Sigmoid colon (tissue), 7 donors: Measurements from ENCODE around the gene VEGFA. TPM values are rescaled to one million over a fixed set of nuclear protein-coding genes. Genes with fewer than 3 reads are reported as not detected.

ENCODE experiments used
- DNase-seq: peaks from one replicate; pipeline ENCODE4 v3.0.0-alpha.2; 2019
- H3K27ac ChIP-seq, 4 donors: fragments of 200-600 bp; sonication (generic); one replicate each; pipeline ENCODE4 v1.5.1; 2016 to 2019; ENCODE audit warnings: mild to moderate bottlenecking in 1 of 4
- H3K27me3 ChIP-seq, 3 donors: fragments of 200-600 bp; sonication (generic); one replicate each; pipeline ENCODE4 v1.5.1; 2019; ENCODE audit warnings: mild to moderate bottlenecking in 1 of 3
- H3K36me3 ChIP-seq, 4 donors: fragments of 200-600 bp; sonication (generic); one replicate each; pipeline ENCODE4 v1.5.1; 2016 to 2019
- H3K4me1 ChIP-seq, 4 donors: fragments of 200-600 bp; sonication (generic); one replicate each; pipeline ENCODE4 v1.5.1; 2017 to 2019
- H3K4me3 ChIP-seq, 4 donors: fragments of 200-600 bp; sonication (generic); one replicate each; pipeline ENCODE4 v1.5.1; 2017 to 2019; ENCODE audit warnings: mild to moderate bottlenecking in 2 of 4, moderate library complexity in 1 of 4
- H3K9me3 ChIP-seq, 4 donors: fragments of 200-600 bp in 3 of 4; sonication (generic) in 3 of 4; one replicate each; pipeline versions ENCODE4 v1.5.1 to v1.6.1; 2013 to 2019
- EP300 ChIP-seq, 4 donors: sonication (generic); formaldehyde crosslinking; IDR thresholded peaks; one replicate each; pipeline ENCODE4 v1.6.1; 2017; ENCODE audit warnings: antibody characterized with exemption in 4 of 4
- POLR2A ChIP-seq, 2 donors: fragments of 450-650 bp; IDR thresholded peaks; one replicate each; pipeline ENCODE4 v1.6.1; 2016; ENCODE audit warnings: antibody characterized with exemption in 2 of 2, mild to moderate bottlenecking in 2 of 2, moderate library complexity in 2 of 2
- POLR2AphosphoS5 ChIP-seq, 4 donors: sonication (generic); formaldehyde crosslinking; IDR thresholded peaks; one replicate each; pipeline ENCODE4 v1.6.1; 2017; ENCODE audit warnings: antibody characterized with exemption in 4 of 4
- WGBS, 2 donors: extraction: QIAGEN DNeasy Blood & Tissue Kit; methylation state at CpG; one replicate each; pipeline ENCODE4 v1.1.7; 2013; 5-methylcytosine and 5-hydroxymethylcytosine counted together
- intact Hi-C: fragments of 100-400 bp; cut with DNase I; formaldehyde crosslinking; loops from one replicate; pipeline ENCODE4 v1.15.1; 2023
- polyA plus RNA-seq, 3 donors: library from polyadenylated mRNA; stranded (reverse); fragments of 200-250 nt; gene quantifications; one replicate each; pipeline ENCODE4 v1.2.3, GENCODE V29; 2013
- total RNA-seq, 4 donors: library from RNA; depleted of rRNA; stranded (reverse); fragments of >200 nt; gene quantifications; one replicate each; pipeline ENCODE4 v1.1.0, GENCODE V29; 2016
- TF ChIP-seq, protein P1 (sequence below), 4 experiments: fragments of 450-650 bp in 3 of 4; fragments of 200-600 bp in 1 of 4; IDR thresholded peaks; one replicate each; pipeline ENCODE4 v1.5.1; 2016 to 2019; ENCODE audit warnings: antibody characterized with exemption in 4 of 4, mild to moderate bottlenecking in 3 of 4, moderate library complexity in 2 of 4
- donor health status: healthy with polysubstance abuse.
- donor health status: Bipolar disorder and iron deficiency.
- donor health status: healthy.

Gene VEGFA
- total and polyA plus RNA-seq, 7 donors: 11.1 to 111 (median 34.2) TPM

- TF ChIP-seq POLR2AphosphoS5 (IDR thresholded peaks at IDR 0.05) (no peak), EP300 (IDR thresholded peaks at IDR 0.05) (no peak), POLR2A (IDR thresholded peaks at IDR 0.05) (no peak)
- TF ChIP-seq, protein P1, sequence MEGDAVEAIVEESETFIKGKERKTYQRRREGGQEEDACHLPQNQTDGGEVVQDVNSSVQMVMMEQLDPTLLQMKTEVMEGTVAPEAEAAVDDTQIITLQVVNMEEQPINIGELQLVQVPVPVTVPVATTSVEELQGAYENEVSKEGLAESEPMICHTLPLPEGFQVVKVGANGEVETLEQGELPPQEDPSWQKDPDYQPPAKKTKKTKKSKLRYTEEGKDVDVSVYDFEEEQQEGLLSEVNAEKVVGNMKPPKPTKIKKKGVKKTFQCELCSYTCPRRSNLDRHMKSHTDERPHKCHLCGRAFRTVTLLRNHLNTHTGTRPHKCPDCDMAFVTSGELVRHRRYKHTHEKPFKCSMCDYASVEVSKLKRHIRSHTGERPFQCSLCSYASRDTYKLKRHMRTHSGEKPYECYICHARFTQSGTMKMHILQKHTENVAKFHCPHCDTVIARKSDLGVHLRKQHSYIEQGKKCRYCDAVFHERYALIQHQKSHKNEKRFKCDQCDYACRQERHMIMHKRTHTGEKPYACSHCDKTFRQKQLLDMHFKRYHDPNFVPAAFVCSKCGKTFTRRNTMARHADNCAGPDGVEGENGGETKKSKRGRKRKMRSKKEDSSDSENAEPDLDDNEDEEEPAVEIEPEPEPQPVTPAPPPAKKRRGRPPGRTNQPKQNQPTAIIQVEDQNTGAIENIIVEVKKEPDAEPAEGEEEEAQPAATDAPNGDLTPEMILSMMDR (IDR thresholded peaks at IDR 0.05): no peak
- no peaks in the 10 kb centered on the region for H3K4me1 ChIP-seq
- no peaks in the 10 kb centered on the region for H3K9me3 ChIP-seq
- H3K36me3 ChIP-seq: no peaks in the 10 kb centered on the region
- no peak overlapping the region for H3K27ac ChIP-seq
- WGBS, 2 donors: 56 to 59% methylated on average over 2 of the region's 2 CpGs
- no peaks in the 10 kb centered on the region for H3K27me3 ChIP-seq
- peak; percentile 29 for DNase-seq
- intact Hi-C loops: no loop called here
- no peak overlapping the region for H3K4me3 ChIP-seq
Observed at GRCh38 chr6:43724354-43724753, 45.7 kb upstream of the VEGFA start.

GRCh38 chr6:43724914-43725642 is 44.9 kb upstream of the VEGFA start:
- DNase-seq: peak; percentile 88
- peaks cover 0 to 5% (median 0%) of the 10 kb centered on the region in 4 donors for H3K9me3 ChIP-seq
- no peak overlapping the region for H3K27ac ChIP-seq
- no peaks in the 10 kb centered on the region for H3K27me3 ChIP-seq
- intact Hi-C loops: no loop called here
- 9 to 19% methylated on average over 17 of the region's 17 CpGs for WGBS, 2 donors
- TF ChIP-seq POLR2AphosphoS5 (IDR thresholded peaks at IDR 0.05) (peak in 3 of 4 donors; percentile 13 to 65 (median 41)), POLR2A (IDR thresholded peaks at IDR 0.05) (peak in 1 of 2 donors; percentile 33), EP300 (IDR thresholded peaks at IDR 0.05) (peak in 1 of 4 donors; percentile 55)
- TF ChIP-seq, protein P1 (IDR thresholded peaks at IDR 0.05): no peak
- H3K4me3 ChIP-seq: no peak overlapping the region
- H3K36me3 ChIP-seq: no peaks in the 10 kb centered on the region
- no peaks in the 10 kb centered on the region for H3K4me1 ChIP-seq

DNA sequence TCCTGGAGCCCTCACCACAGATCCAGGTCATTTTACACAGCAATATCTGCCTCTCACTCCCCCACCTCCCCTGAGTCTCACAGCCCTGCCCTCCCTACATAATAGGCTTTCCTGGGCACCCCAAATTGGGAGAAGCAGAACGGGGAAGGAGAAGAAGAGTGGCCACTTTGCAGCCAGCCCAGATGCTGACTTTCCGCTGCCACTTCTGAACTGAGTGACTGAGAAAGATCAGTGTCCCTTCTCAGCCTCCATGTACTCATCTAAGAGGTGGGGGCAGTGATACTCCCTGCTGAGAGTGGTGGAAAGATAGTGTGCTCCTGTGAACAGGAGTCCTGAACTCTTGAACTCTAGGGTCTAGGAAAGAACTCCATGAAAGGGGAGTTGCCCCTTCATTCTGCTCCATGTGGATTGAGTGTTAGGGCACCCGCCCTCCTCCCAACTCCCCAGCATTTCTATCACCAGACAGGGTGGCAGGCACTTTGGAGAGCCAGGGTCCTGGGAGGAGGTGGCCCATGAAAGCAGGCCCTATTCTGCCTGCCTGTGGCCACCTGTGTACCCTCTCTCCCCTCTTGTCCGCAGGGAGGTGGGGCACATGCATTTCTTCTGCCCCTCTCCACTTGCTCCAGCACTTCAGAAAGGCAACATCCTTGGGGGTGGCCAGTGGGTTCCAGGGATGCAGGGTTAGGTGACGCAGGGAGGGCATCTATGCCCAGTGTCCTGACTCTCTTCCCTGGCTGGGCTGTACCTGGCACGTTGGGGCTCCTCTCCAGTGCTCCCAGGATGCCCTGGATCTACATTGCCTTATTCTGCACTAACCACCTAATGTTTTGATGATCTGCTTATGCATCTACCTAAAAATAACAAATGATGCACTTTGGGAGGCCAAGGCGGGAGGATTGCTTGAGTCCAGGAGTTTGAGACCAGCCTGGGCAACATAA is 44.1 kb upstream of the VEGFA start:
- H3K9me3 ChIP-seq: peaks cover 0 to 11% (median 0%) of the 10 kb centered on the region in 4 donors
- TF ChIP-seq POLR2A (IDR thresholded peaks at IDR 0.05) (no peak), EP300 (IDR thresholded peaks at IDR 0.05) (no peak), POLR2AphosphoS5 (IDR thresholded peaks at IDR 0.05) (no peak)
- TF ChIP-seq, protein P1 (IDR thresholded peaks at IDR 0.05): no peak
- no peaks in the 10 kb centered on the region for H3K36me3 ChIP-seq
- H3K27me3 ChIP-seq: no peaks in the 10 kb centered on the region
- WGBS, 2 donors: 86 to 90% methylated on average over 7 of the region's 7 CpGs
- no peak overlapping the region for H3K4me3 ChIP-seq
- DNase-seq: peak; percentile 45
- no peaks in the 10 kb centered on the region for H3K4me1 ChIP-seq
- H3K27ac ChIP-seq: no peak overlapping the region
- intact Hi-C loops: no loop called here

DNA sequence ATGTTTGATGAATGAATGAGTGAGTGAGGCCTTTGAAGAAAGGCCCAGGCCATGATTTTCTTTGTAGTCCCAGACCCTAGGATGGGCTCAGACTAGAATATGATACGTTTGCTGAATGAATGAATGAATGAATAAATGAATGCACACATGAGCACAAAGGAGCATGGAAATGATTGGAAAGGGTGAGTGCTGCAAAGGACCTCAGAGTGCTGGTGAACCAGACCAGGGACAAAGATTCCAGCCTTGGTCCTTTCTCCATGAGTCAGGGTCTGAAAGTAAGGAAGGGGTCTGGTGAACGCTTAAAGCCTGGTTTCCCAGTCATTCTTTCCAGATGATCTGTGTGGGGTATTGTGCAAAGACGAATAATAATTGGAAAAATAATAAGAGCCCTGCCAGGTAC is 42.4 kb upstream of the VEGFA start:
- no peaks in the 10 kb centered on the region for H3K36me3 ChIP-seq
- TF ChIP-seq, protein P1 (IDR thresholded peaks at IDR 0.05): no peak
- no peak for TF ChIP-seq POLR2AphosphoS5 (IDR thresholded peaks at IDR 0.05)
- TF ChIP-seq POLR2A (IDR thresholded peaks at IDR 0.05): no peak
- no peak for TF ChIP-seq EP300 (IDR thresholded peaks at IDR 0.05)
- H3K4me1 ChIP-seq: no peaks in the 10 kb centered on the region
- H3K27me3 ChIP-seq: no peaks in the 10 kb centered on the region
- H3K9me3 ChIP-seq: peaks cover 0 to 14% (median 0%) of the 10 kb centered on the region in 4 donors
- intact Hi-C loops: no loop called here
- no peak overlapping the region for H3K4me3 ChIP-seq
- WGBS, 2 donors: 81 to 89% methylated on average over 3 of the region's 3 CpGs
- DNase-seq: peak; percentile 3
- H3K27ac ChIP-seq: no peak overlapping the region
